ENCODE data around the gene MPI. TPM values are rescaled to one million over a fixed set of nuclear protein-coding genes. Genes with fewer than 3 reads are reported as not detected.
A peak's percentile ranks its signal among the peaks of the same experiment; 100 is the strongest.

MPI gene
- total RNA-seq, 1 experiment from 2014 or later = 57.5 TPM

- Histone ChIP-seq H3K23me2 (ENCODE audit: insufficient read length, low read depth, low read length, poor library complexity, severe bottlenecking) (peaks cover 12% of the 10 kb centered on the region), H2AFZ (ENCODE audit: low read length) (peak overlapping the region; percentile 4), H2BK15ac (ENCODE audit: low read depth, low read length) (no peak overlapping the region), H2BK120ac (ENCODE audit: low read depth, low read length, poor library complexity, severe bottlenecking) (no peak overlapping the region), H3K9me3 (ENCODE audit: control insufficient read depth, low read depth, low read length) (no peaks in the 10 kb centered on the region), H3K27me3 (ENCODE audit: insufficient read depth, low read length) (no peaks in the 10 kb centered on the region), H3K79me1 (ENCODE audit: insufficient read depth, low read depth, low read length, poor library complexity, severe bottlenecking) (peaks cover 2% of the 10 kb centered on the region), H4K20me1 (ENCODE audit: control insufficient read depth, insufficient read depth, insufficient read length) (no peaks in the 10 kb centered on the region), H3K27ac (ENCODE audit: insufficient read length, low read depth, low read length) (no peak overlapping the region), H2AK5ac (ENCODE audit: insufficient read length, low read length) (no peak overlapping the region), H3K23ac (ENCODE audit: insufficient read length, low read depth, low read length) (no peak overlapping the region), H3K79me2 (ENCODE audit: insufficient read depth, low read length) (peaks cover 11% of the 10 kb centered on the region; the same call in 1 of the 2 replicates), H3K9ac (ENCODE audit: extremely low read depth, insufficient read length, low read length) (no peak overlapping the region), H4K5ac (ENCODE audit: insufficient read length, low read depth, low read length) (no peak overlapping the region), H3K4ac (ENCODE audit: low read depth, low read length) (no peak overlapping the region), H3K14ac (ENCODE audit: insufficient read depth, low read length) (no peak overlapping the region), H4K91ac (ENCODE audit: insufficient read length, low read depth, low read length) (no peak overlapping the region), H3T11ph (ENCODE audit: low read length) (no peak overlapping the region), H2BK5ac (ENCODE audit: insufficient read length, low read length) (no peak overlapping the region), H4K8ac (replicated peaks; ENCODE audit: insufficient read length, low read depth, low read length) (no peak overlapping the region), H3K18ac (ENCODE audit: insufficient read length, low read depth, low read length) (no peak overlapping the region), H3K4me1 (ENCODE audit: insufficient read depth, low read length) (no peaks in the 10 kb centered on the region), H3K56ac (ENCODE audit: insufficient read length, low read depth, low read length) (no peak overlapping the region), H3K4me2 (ENCODE audit: insufficient read depth, insufficient read length, low read length) (peak overlapping the region; percentile 83), H2BK20ac (ENCODE audit: low read depth, low read length, poor library complexity, severe bottlenecking) (no peak overlapping the region), H2BK12ac (ENCODE audit: insufficient read length, low read depth, low read length) (no peak overlapping the region)
- H3K9me3 Mint-ChIP-seq = no peaks in the 10 kb centered on the region
- no peak for TF ChIP-seq CTCF (conservative IDR thresholded peaks at IDR 0.05)
- H3K36me3 Mint-ChIP-seq (ENCODE audit: insufficient read depth in 1 of 3, low read depth in 3 of 3) = peaks cover 0 to 14% (median 2%) of the 10 kb centered on the region in 3 experiments; a peak in 5 of 7 replicates
- no CpG with 5 or more reads among the region's 16 CpGs for WGBS (ENCODE audit: extremely low coverage, insufficient read length, low lambda C conversion rate)
- peak overlapping the region in 2 of 3 experiments; percentile 63 to 95; a peak in 2 of 7 replicates for H3K27ac Mint-ChIP-seq
- H3K27me3 Mint-ChIP-seq (ENCODE audit: low read depth) = peaks cover 2% of the 10 kb centered on the region; the same call in 1 of the 2 replicates
- DNase-seq = no peak
- peak overlapping the region; percentile 89 to 92 for H3K4me3 Mint-ChIP-seq
- peaks cover 14 to 17% of the 10 kb centered on the region in 2 experiments for H3K4me1 Mint-ChIP-seq
Measured at GRCh38 chr15:74873756-74874424, 16.0 kb upstream of the MPI start.
